ENCODE measurements around the gene IL19. TPM values are rescaled to one million over a fixed set of nuclear protein-coding genes. Genes with fewer than 3 reads are reported as not detected.

IL19 gene
- total RNA-seq, 1 donor from 2014 or later, result not detected

GRCh38 chr1:206835186-206835585, 64.6 kb downstream of the IL19 start:
- Mint-ChIP-seq H3K9me3 (ENCODE audit: unreplicated experiment) (no peaks in the 10 kb centered on the region), H3K4me3 (ENCODE audit: unreplicated experiment) (no peak overlapping the region)

GRCh38 chr1:206836111-206836510, 65.5 kb downstream of the IL19 start:
- H3K27me3 Mint-ChIP-seq (ENCODE audit: unreplicated experiment), result peaks cover 18% of the 10 kb centered on the region
- TF ChIP-seq, protein P1, sequence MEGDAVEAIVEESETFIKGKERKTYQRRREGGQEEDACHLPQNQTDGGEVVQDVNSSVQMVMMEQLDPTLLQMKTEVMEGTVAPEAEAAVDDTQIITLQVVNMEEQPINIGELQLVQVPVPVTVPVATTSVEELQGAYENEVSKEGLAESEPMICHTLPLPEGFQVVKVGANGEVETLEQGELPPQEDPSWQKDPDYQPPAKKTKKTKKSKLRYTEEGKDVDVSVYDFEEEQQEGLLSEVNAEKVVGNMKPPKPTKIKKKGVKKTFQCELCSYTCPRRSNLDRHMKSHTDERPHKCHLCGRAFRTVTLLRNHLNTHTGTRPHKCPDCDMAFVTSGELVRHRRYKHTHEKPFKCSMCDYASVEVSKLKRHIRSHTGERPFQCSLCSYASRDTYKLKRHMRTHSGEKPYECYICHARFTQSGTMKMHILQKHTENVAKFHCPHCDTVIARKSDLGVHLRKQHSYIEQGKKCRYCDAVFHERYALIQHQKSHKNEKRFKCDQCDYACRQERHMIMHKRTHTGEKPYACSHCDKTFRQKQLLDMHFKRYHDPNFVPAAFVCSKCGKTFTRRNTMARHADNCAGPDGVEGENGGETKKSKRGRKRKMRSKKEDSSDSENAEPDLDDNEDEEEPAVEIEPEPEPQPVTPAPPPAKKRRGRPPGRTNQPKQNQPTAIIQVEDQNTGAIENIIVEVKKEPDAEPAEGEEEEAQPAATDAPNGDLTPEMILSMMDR (IDR thresholded peaks at IDR 0.05), result no peak
- H3K4me1 Mint-ChIP-seq (ENCODE audit: unreplicated experiment), result peaks cover 2% of the 10 kb centered on the region
- H3K4me3 Mint-ChIP-seq (ENCODE audit: unreplicated experiment), result no peak overlapping the region
- DNase-seq (ENCODE audit: extremely low spot score, unreplicated experiment), result no peak
- H3K36me3 Mint-ChIP-seq (ENCODE audit: unreplicated experiment), result no peaks in the 10 kb centered on the region
- H3K9me3 Mint-ChIP-seq (ENCODE audit: unreplicated experiment), result no peaks in the 10 kb centered on the region
- no peak overlapping the region for H3K27ac Mint-ChIP-seq (ENCODE audit: unreplicated experiment)

More at GRCh38 chr1:206835186-206835585, 64.6 kb downstream of the IL19 start:
- H3K27me3 Mint-ChIP-seq (ENCODE audit: unreplicated experiment), result peaks cover 22% of the 10 kb centered on the region
- peaks cover 2% of the 10 kb centered on the region for H3K4me1 Mint-ChIP-seq (ENCODE audit: unreplicated experiment)
- no peak for DNase-seq (ENCODE audit: extremely low spot score, unreplicated experiment)
- TF ChIP-seq, protein P1 (IDR thresholded peaks at IDR 0.05), result no peak
- no peaks in the 10 kb centered on the region for H3K36me3 Mint-ChIP-seq (ENCODE audit: unreplicated experiment)
- H3K27ac Mint-ChIP-seq (ENCODE audit: unreplicated experiment), result no peak overlapping the region

GRCh38 chr1:206839006-206839560, 68.5 kb downstream of the IL19 start:
- peaks cover 2% of the 10 kb centered on the region for H3K4me1 Mint-ChIP-seq (ENCODE audit: unreplicated experiment)
- no peaks in the 10 kb centered on the region for H3K9me3 Mint-ChIP-seq (ENCODE audit: unreplicated experiment)
- peaks cover 3% of the 10 kb centered on the region for H3K27me3 Mint-ChIP-seq (ENCODE audit: unreplicated experiment)
- TF ChIP-seq, protein P1 (IDR thresholded peaks at IDR 0.05), result no peak
- H3K36me3 Mint-ChIP-seq (ENCODE audit: unreplicated experiment), result no peaks in the 10 kb centered on the region
- DNase-seq (ENCODE audit: extremely low spot score, unreplicated experiment), result no peak
- no peak overlapping the region for H3K4me3 Mint-ChIP-seq (ENCODE audit: unreplicated experiment)
- no peak overlapping the region for H3K27ac Mint-ChIP-seq (ENCODE audit: unreplicated experiment)

- H3K9me3 Mint-ChIP-seq (ENCODE audit: unreplicated experiment), result no peaks in the 10 kb centered on the region
- peaks cover 2% of the 10 kb centered on the region for H3K4me1 Mint-ChIP-seq (ENCODE audit: unreplicated experiment)
- DNase-seq (ENCODE audit: extremely low spot score, unreplicated experiment), result no peak
- no peak overlapping the region for H3K4me3 Mint-ChIP-seq (ENCODE audit: unreplicated experiment)
- no peaks in the 10 kb centered on the region for H3K36me3 Mint-ChIP-seq (ENCODE audit: unreplicated experiment)
- no peaks in the 10 kb centered on the region for H3K27me3 Mint-ChIP-seq (ENCODE audit: unreplicated experiment)
- TF ChIP-seq, protein P1 (IDR thresholded peaks at IDR 0.05), result no peak
- H3K27ac Mint-ChIP-seq (ENCODE audit: unreplicated experiment), result no peak overlapping the region
Measured at GRCh38 chr1:206839857-206840256, 69.3 kb downstream of the IL19 start.

- H3K27me3 Mint-ChIP-seq (ENCODE audit: unreplicated experiment), result no peaks in the 10 kb centered on the region
- H3K9me3 Mint-ChIP-seq (ENCODE audit: unreplicated experiment), result no peaks in the 10 kb centered on the region
- H3K4me1 Mint-ChIP-seq (ENCODE audit: unreplicated experiment), result peaks cover 2% of the 10 kb centered on the region
- no peak for DNase-seq (ENCODE audit: extremely low spot score, unreplicated experiment)
- no peak overlapping the region for H3K4me3 Mint-ChIP-seq (ENCODE audit: unreplicated experiment)
- no peak overlapping the region for H3K27ac Mint-ChIP-seq (ENCODE audit: unreplicated experiment)
- H3K36me3 Mint-ChIP-seq (ENCODE audit: unreplicated experiment), result no peaks in the 10 kb centered on the region
- TF ChIP-seq, protein P1 (IDR thresholded peaks at IDR 0.05), result no peak
Measured at GRCh38 chr1:206841609-206842323, 71.2 kb downstream of the IL19 start.
